ENCODE data around the gene C17orf50.

C17orf50 gene

DNA sequence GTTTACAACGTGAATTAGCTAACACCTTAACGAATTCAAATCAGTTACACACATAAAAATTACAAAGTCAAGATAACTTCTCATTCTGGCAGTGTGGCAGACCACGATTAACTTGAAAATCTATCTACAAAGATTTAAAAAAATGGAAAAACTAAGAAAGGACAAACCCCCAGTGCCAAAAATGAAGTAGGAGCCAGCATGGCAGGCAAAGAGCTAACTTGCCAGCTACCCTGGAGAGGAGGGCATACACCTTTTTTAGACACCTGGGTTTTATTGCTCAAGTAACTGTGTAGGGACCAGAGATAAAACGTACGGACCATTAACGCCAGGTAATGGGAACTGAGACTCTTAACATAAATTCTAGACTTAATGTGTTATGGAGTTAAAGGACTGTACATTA lies 51.1 kb downstream of the C17orf50 start:
- Histone ChIP-seq H3K9me3 (ENCODE audit: control insufficient read depth, insufficient read depth, low read length) (no peaks in the 10 kb centered on the region), H3K9ac (ENCODE audit: low read depth, low read length) (no peak overlapping the region), H3K4me1 (ENCODE audit: insufficient read depth, low read length) (peaks cover 8% of the 10 kb centered on the region; the same call in 1 of the 2 replicates), H3K36me3 (ENCODE audit: insufficient read depth, low read length) (no peaks in the 10 kb centered on the region)

DNA sequence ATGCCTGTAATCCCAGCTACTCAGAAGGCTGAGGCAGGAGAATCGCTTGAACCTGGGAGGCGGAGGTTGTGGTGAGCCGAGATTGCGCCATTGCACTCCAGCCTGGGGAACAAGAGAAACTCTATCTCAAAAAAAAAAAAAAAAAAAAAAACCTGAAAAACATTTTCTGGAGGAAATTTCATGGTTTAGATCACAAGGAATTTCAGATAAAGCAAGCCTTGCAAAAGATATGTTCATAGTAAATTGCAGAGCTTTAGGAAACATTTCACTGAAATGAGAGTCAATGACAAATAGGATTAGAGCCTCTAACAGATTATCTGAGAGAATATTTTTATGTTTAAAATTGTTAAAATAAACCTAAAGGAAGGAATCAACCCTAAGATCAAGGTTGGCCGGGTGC lies 51.8 kb downstream of the C17orf50 start:
- H3K36me3 ChIP-seq (ENCODE audit: insufficient read depth, low read length) = no peaks in the 10 kb centered on the region

More for the DNA sequence above, 51.8 kb downstream of the C17orf50 start:
- Histone ChIP-seq H3K9me3 (ENCODE audit: control insufficient read depth, insufficient read depth, low read length) (no peaks in the 10 kb centered on the region), H3K4me1 (ENCODE audit: insufficient read depth, low read length) (peaks cover 7% of the 10 kb centered on the region; the same call in 1 of the 2 replicates), H3K9ac (ENCODE audit: low read depth, low read length) (no peak overlapping the region)

Measured in ES-I3 (cell line).